Measurements from ENCODE around the gene KCNC3.
A peak's percentile ranks its signal among the peaks of the same experiment; 100 is the strongest.

Gene KCNC3

GRCh38 chr19:50329146-50329925, at the start of gene KCNC3:
KCNC3 (minus strand) TSS chr19:50329377; CDS start chr19:50329082, 295 bp downstream.
- peak; percentile 98 for DNase-seq

GRCh38 chr19:50378863-50379236, 49.7 kb upstream of the KCNC3 start:
- no peak for DNase-seq

GRCh38 chr19:50378169-50378862, 49.1 kb upstream of the KCNC3 start:
- DNase-seq = no peak

GRCh38 chr19:50377517-50377916, 48.3 kb upstream of the KCNC3 start:
- DNase-seq = no peak

- peak; percentile 64 for DNase-seq
Measured at GRCh38 chr19:50377051-50377461, 47.9 kb upstream of the KCNC3 start.

GRCh38 chr19:50376166-50377050, 47.2 kb upstream of the KCNC3 start, which contains the start of gene NR1H2:
NR1H2 (plus strand) TSS chr19:50376457; CDS start chr19:50377606, 1,149 bp downstream.
- peak; percentile 97 for DNase-seq

GRCh38 chr19:50371914-50372475, 42.8 kb upstream of the KCNC3 start:
- DNase-seq = no peak

- peak; percentile 43 for DNase-seq
Measured at GRCh38 chr19:50368649-50369570, 39.7 kb upstream of the KCNC3 start.

GRCh38 chr19:50365434-50366306, 36.5 kb upstream of the KCNC3 start, which contains the start of gene NAPSA:
NAPSA (minus strand) TSS chr19:50365639; CDS start chr19:50365621, 18 bp downstream.
- DNase-seq = no peak

- DNase-seq = no peak
Measured at GRCh38 chr19:50362656-50363424, 33.7 kb upstream of the KCNC3 start.

GRCh38 chr19:50362030-50362412, 32.8 kb upstream of the KCNC3 start:
- DNase-seq = no peak

- no peak for DNase-seq
Measured at GRCh38 chr19:50361290-50362029, 32.3 kb upstream of the KCNC3 start.

- DNase-seq = no peak
Measured at GRCh38 chr19:50359328-50359818, 30.2 kb upstream of the KCNC3 start.

GRCh38 chr19:50358483-50359327, 29.5 kb upstream of the KCNC3 start:
- peak; percentile 70 for DNase-seq

GRCh38 chr19:50357178-50358100, 28.3 kb upstream of the KCNC3 start:
- peak; percentile 75 for DNase-seq

- no peak for DNase-seq
Measured at GRCh38 chr19:50356691-50357177, 27.6 kb upstream of the KCNC3 start.

All from NCI-H345 (cell line).